Endothelial cell (in vitro differentiated cells): ENCODE measurements around the gene SPON1. TPM values are rescaled to one million over a fixed set of nuclear protein-coding genes. Genes with fewer than 3 reads are reported as not detected.

Experiments used
- DNase-seq: peaks from one replicate; pipeline ENCODE4 v3.0.0; 2021; ENCODE audit warnings: low spot score
- H3K27ac Mint-ChIP-seq: one replicate; pipeline ENCODE4 v1.8.0; 2021; ENCODE audit warnings: mixed read lengths, inconsistent platforms; ENCODE audit not compliant: unreplicated experiment
- H3K27me3 Mint-ChIP-seq: one replicate; pipeline ENCODE4 v1.8.0; 2021; ENCODE audit warnings: mild to moderate bottlenecking, moderate library complexity, mixed read lengths, inconsistent platforms; ENCODE audit not compliant: unreplicated experiment
- H3K36me3 Mint-ChIP-seq: one replicate; pipeline ENCODE4 v1.8.0; 2021; ENCODE audit warnings: mild to moderate bottlenecking, low read depth, mixed read lengths, inconsistent platforms; ENCODE audit not compliant: unreplicated experiment
- H3K4me1 Mint-ChIP-seq: one replicate; pipeline ENCODE4 v1.8.0; 2021; ENCODE audit warnings: mild to moderate bottlenecking, mixed read lengths, inconsistent platforms; ENCODE audit not compliant: unreplicated experiment
- H3K4me3 Mint-ChIP-seq: one replicate; pipeline ENCODE4 v1.8.0; 2021; ENCODE audit warnings: mild to moderate bottlenecking, mixed read lengths, inconsistent platforms; ENCODE audit not compliant: unreplicated experiment
- H3K9me3 Mint-ChIP-seq: one replicate; pipeline ENCODE4 v1.8.0; 2021; ENCODE audit warnings: mixed read lengths, inconsistent platforms; ENCODE audit not compliant: unreplicated experiment
- total RNA-seq: library from RNA; stranded (reverse); fragmentation: NEBNext Ultra II Directional; extraction: Animal tissue kit (Norgen Biotek cat#: 25700); gene quantifications from one replicate; pipeline ENCODE4 v1.2.1, GENCODE V29; 2021; ENCODE audit not compliant: unreplicated experiment
- TF ChIP-seq, protein P1 (sequence below): fragments of 200-600 bp; sonication (generic); IDR thresholded peaks from one replicate; pipeline ENCODE4 v1.5.0; 2021; ENCODE audit warnings: antibody characterized with exemption; ENCODE audit not compliant: unreplicated experiment

Gene SPON1
- total RNA-seq, 1 donor from 2014 or later = 120 TPM

GRCh38 chr11:14262271-14262846 is 299.8 kb downstream of the SPON1 start:
- no peak overlapping the region for H3K4me3 Mint-ChIP-seq
- TF ChIP-seq, protein P1, sequence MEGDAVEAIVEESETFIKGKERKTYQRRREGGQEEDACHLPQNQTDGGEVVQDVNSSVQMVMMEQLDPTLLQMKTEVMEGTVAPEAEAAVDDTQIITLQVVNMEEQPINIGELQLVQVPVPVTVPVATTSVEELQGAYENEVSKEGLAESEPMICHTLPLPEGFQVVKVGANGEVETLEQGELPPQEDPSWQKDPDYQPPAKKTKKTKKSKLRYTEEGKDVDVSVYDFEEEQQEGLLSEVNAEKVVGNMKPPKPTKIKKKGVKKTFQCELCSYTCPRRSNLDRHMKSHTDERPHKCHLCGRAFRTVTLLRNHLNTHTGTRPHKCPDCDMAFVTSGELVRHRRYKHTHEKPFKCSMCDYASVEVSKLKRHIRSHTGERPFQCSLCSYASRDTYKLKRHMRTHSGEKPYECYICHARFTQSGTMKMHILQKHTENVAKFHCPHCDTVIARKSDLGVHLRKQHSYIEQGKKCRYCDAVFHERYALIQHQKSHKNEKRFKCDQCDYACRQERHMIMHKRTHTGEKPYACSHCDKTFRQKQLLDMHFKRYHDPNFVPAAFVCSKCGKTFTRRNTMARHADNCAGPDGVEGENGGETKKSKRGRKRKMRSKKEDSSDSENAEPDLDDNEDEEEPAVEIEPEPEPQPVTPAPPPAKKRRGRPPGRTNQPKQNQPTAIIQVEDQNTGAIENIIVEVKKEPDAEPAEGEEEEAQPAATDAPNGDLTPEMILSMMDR = no peak
- no peak overlapping the region for H3K27ac Mint-ChIP-seq
- no peaks in the 10 kb centered on the region for H3K9me3 Mint-ChIP-seq
- no peak for DNase-seq
- peaks cover 35% of the 10 kb centered on the region for H3K36me3 Mint-ChIP-seq
- H3K4me1 Mint-ChIP-seq = no peaks in the 10 kb centered on the region
- H3K27me3 Mint-ChIP-seq = peaks cover 3% of the 10 kb centered on the region

DNA sequence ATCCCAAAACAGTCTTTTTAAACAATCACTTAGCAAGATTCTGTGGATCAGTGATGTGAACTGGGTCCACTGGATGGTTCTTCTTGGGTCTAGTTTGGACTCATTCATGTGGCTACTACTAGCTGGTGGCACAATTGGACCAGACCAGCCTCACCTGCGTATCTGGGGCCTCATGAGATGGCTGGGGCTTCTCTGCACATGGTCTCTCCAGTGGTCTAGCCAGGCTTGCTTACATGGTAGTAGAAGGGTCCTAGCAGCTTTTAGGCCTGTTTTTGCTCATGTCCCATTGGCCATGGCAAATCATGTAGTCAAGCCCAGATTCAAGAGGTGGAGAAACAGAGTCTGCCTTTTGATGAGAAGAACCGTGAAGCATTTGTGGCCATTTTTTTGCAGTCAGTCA is 302.4 kb downstream of the SPON1 start:
- Mint-ChIP-seq H3K9me3 (no peaks in the 10 kb centered on the region), H3K36me3 (peaks cover 38% of the 10 kb centered on the region), H3K27ac (no peak overlapping the region), H3K4me1 (no peaks in the 10 kb centered on the region), H3K27me3 (peaks cover 2% of the 10 kb centered on the region), H3K4me3 (peak overlapping the region; percentile 48)
- DNase-seq = no peak
- TF ChIP-seq, protein P1 = no peak

GRCh38 chr11:14266622-14267021 is 304.1 kb downstream of the SPON1 start:
- DNase-seq = no peak
- Mint-ChIP-seq H3K36me3 (peaks cover 37% of the 10 kb centered on the region), H3K4me3 (no peak overlapping the region), H3K4me1 (peaks cover 5% of the 10 kb centered on the region), H3K27me3 (no peaks in the 10 kb centered on the region), H3K27ac (no peak overlapping the region), H3K9me3 (no peaks in the 10 kb centered on the region)
- TF ChIP-seq, protein P1 = no peak

- H3K4me1 Mint-ChIP-seq = peaks cover 13% of the 10 kb centered on the region
- H3K27me3 Mint-ChIP-seq = peaks cover 3% of the 10 kb centered on the region
- H3K27ac Mint-ChIP-seq = peak overlapping the region; percentile 27
- peaks cover 41% of the 10 kb centered on the region for H3K36me3 Mint-ChIP-seq
- no peak overlapping the region for H3K4me3 Mint-ChIP-seq
- no peaks in the 10 kb centered on the region for H3K9me3 Mint-ChIP-seq
- TF ChIP-seq, protein P1 = no peak
- DNase-seq = no peak
These were observed 305.5 kb downstream of the SPON1 start for GRCh38 chr11:14267861-14268635.
